ENCODE data around the gene CD24.
A peak's percentile ranks its signal among the peaks of the same experiment; 100 is the strongest.
"Not testable (repeated sequence)": the region's sequence is repeated elsewhere in the genome, so short reads cannot be mapped to it uniquely, and the experiment has no call there.

The CD24 gene, protein sequence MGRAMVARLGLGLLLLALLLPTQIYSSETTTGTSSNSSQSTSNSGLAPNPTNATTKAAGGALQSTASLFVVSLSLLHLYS

DNA sequence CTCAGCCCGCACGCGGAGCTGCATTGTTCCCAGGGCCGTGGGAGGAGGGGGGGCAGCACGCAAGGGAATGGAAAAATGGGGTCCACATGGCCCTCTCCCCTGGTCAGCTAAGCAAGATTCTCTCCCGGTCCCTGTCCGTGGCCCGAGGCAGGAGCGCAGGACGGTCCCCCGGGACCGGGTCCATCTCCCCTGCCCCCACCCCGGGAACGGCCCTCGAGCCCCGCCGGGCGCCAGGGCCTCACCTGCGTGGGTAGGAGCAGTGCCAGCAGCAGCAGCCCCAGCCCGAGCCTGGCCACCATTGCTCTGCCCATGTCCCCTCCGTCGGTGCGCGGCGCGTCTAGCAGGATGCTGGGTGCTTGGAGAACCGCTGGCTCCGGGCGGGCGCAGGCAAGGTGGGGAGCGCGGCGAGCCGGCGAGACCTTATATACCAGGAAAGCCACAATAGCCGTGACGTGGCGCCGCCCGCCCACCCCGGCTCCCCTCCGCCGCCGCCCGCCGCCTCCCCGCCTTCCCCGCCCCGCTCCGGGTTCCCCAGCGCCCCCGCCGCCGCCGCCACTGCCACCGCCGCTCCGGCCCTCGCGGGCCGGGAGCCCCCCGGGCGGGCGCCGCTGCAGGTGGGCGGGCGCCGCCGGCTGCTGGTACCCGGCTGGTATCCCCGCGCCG lies at the start of gene CD24:
TSS of gene CD24 (minus strand) at position 394 of the 663 bp plus-strand sequence. CDS start at position 311, 83 bp downstream.
- H3K4me1 Mint-ChIP-seq: peaks cover 25% of the 10 kb centered on the region
- peak within 1 kb of the TSS; percentile 88 for H3K27ac Mint-ChIP-seq
- no peaks in the 10 kb centered on the region for H3K27me3 Mint-ChIP-seq
- H3K4me3 Mint-ChIP-seq: peak within 1 kb of the TSS; percentile 96
- no peaks in the 10 kb centered on the region for H3K9me3 Mint-ChIP-seq
- peak; percentile 80 for ATAC-seq
- peaks cover 6% of the 10 kb centered on the region for H3K36me3 Mint-ChIP-seq

DNA sequence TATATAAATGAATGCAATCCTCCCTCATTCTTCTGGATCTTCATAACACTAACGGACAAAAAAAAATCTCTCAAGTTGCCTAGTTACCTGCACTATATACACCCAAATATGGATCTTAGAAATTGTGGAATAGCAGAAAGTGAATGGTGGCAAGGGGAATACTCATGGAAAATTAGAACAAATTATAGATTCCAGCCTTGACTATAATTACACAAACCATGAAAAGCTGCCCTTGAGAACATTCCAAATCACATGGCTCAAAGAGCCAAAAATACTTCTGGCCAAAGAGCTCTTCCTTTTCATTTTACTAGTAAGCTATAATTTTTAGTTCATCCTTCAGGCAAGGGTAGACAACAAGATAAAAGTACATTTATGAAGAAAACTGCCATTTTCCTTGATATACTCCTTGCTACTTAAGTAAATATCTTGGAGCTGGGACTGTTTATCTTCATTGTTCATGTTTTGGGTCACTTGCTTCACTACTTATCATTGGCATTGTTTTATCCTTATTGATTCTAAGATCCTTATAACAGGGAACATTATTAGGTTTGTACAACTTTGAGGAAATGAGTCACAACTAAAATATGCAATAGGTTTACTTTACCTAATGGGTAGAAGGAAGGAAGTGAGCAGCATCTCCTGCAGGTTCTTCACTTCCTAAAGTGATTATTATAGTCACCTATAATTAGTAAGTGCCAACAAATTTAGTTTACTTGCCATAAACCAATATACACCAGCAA lies 47.1 kb upstream of the CD24 start:
- no peak overlapping the region for H3K4me3 Mint-ChIP-seq
- ATAC-seq: no peak

DNA sequence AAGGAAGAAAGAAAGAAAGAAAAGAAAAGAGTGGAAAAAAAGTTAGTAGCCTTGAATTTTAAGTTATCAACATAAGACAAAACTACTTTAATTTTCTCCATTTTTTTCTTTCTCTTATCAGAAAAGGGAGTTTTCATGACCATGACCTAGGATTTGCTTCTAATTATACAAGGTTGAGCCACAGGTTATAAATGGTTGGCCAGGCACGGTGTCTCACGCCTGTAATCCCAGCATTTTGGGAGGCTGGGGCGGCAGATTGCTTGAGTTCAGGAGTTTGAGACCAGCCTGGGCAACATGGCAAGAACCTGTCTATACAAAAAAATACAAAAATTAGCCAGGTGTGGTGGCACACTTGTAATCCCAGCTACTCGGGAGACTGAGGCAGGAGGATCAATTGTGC lies 45.7 kb upstream of the CD24 start:
- Mint-ChIP-seq H3K27me3 (no peaks in the 10 kb centered on the region), H3K4me1 (peaks cover 8% of the 10 kb centered on the region), H3K4me3 (no peak overlapping the region), H3K27ac (no peak overlapping the region), H3K9me3 (no peaks in the 10 kb centered on the region), H3K36me3 (no peaks in the 10 kb centered on the region)
- no peak for ATAC-seq

More for the DNA sequence above, 47.1 kb upstream of the CD24 start:
- no peaks in the 10 kb centered on the region for H3K27me3 Mint-ChIP-seq
- peaks cover 8% of the 10 kb centered on the region for H3K4me1 Mint-ChIP-seq
- no peak overlapping the region for H3K27ac Mint-ChIP-seq
- no peaks in the 10 kb centered on the region for H3K9me3 Mint-ChIP-seq
- no peaks in the 10 kb centered on the region for H3K36me3 Mint-ChIP-seq

DNA sequence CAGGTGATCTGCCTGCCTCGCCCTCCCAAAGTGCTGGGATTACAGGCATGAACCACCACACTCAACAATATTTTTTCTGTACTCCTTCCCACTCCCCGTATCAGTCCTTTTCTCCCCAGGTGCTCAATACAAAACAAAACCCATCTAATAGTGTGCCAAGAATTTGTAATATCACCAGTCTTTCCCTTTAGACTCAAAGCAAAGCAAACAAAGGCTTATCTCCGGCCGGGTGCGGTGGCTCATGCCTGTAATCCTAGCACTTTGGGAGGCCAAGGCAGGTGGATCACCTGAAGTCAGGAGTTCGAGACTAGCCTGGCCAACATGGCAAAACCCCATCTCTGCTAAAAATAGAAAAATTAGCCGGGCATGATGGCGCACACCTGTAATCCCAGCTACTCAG lies 45.1 kb upstream of the CD24 start:
- not testable (repeated sequence) for H3K4me3 Mint-ChIP-seq, ATAC-seq, H3K36me3 Mint-ChIP-seq, H3K4me1 Mint-ChIP-seq, H3K27ac Mint-ChIP-seq, H3K9me3 Mint-ChIP-seq, H3K27me3 Mint-ChIP-seq

DNA sequence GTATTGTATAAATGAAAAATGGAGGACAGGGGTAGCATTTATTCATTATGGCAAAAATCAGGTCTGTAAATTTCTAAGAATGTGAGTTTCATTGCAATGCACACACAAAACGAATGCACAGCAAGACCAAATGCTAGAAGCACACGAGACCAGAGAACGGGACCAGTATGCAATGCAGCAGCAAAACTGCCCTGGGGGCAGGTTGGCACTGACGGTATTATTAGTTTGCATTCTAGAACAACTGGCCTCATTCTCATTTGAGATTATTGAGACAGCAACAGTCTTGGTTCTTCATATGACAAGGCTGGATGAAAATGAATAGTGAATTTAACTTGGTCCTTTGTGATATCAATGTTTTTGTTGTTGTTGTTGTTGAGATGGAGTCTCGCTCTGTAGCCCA lies 44.5 kb upstream of the CD24 start:
- ATAC-seq: no peak
- H3K27ac Mint-ChIP-seq: no peak overlapping the region
- no peaks in the 10 kb centered on the region for H3K36me3 Mint-ChIP-seq
- no peaks in the 10 kb centered on the region for H3K9me3 Mint-ChIP-seq
- H3K27me3 Mint-ChIP-seq: peaks cover 11% of the 10 kb centered on the region
- H3K4me3 Mint-ChIP-seq: no peak overlapping the region
- peaks cover 8% of the 10 kb centered on the region for H3K4me1 Mint-ChIP-seq

DNA sequence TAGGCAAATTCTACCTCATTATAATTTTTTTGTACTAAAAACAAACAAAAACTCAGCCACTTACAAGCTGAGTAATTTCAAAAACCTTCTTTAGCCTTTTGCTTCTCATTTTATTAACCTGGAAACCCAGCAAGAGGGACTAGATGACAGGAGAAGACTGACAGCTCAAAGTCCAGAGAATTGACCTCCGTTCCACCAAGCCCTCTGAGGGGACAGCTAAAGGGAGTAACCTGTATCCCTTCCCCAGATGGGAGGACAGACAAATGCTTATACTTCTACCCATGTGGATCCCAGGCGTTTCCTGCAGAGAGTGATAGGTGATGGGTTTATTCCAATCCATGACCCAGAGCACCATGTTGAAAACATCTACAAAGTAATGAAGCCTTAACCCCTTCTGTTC lies 35.0 kb upstream of the CD24 start:
- H3K36me3 Mint-ChIP-seq: no peaks in the 10 kb centered on the region

DNA sequence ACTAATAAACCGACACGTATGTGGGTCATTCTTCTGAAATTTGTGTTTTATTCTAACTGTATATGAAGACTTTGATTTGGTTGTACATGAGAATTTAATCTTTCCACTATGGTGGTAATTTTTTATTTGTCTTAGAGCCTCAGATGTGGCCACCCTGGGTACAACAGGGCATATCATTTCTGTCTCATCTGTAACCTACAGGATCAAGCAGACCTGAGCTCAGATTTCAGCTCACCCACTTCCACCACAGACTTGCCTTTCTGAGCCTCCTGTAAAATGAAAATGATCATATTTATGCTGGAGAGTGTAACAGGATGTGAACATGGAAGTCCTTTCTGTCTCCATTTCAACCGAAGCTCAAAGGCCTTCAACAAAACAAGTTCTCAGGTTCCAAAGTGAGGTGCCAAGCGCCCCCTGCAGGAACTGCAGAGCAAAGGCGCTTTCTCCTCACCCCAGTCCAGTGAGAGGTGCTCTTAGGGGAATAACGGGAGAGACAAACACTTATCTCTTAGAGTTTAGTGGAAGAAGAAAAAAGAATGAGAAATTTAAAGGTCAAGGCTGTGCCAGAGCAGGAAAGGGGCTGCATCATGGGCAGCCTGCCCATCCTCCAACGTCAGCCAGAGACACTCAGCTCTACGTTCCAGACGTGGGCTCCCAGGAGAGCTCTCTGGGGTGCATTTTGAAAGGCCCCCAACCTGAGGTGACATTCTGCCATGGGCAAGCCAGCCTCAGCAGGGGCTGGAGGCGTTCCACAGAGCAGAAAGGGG lies 23.0 kb upstream of the CD24 start:
- no peak overlapping the region for H3K4me3 Mint-ChIP-seq
- H3K27me3 Mint-ChIP-seq: no peaks in the 10 kb centered on the region
- H3K27ac Mint-ChIP-seq: no peak overlapping the region
- H3K9me3 Mint-ChIP-seq: no peaks in the 10 kb centered on the region
- H3K4me1 Mint-ChIP-seq: peaks cover 6% of the 10 kb centered on the region
- peak; percentile 59 for ATAC-seq
- H3K36me3 Mint-ChIP-seq: no peaks in the 10 kb centered on the region

More for the DNA sequence above, 35.0 kb upstream of the CD24 start:
- no peak for ATAC-seq
- Mint-ChIP-seq H3K9me3 (no peaks in the 10 kb centered on the region), H3K27ac (no peak overlapping the region), H3K4me3 (no peak overlapping the region), H3K27me3 (peaks cover 4% of the 10 kb centered on the region), H3K4me1 (no peaks in the 10 kb centered on the region)

DNA sequence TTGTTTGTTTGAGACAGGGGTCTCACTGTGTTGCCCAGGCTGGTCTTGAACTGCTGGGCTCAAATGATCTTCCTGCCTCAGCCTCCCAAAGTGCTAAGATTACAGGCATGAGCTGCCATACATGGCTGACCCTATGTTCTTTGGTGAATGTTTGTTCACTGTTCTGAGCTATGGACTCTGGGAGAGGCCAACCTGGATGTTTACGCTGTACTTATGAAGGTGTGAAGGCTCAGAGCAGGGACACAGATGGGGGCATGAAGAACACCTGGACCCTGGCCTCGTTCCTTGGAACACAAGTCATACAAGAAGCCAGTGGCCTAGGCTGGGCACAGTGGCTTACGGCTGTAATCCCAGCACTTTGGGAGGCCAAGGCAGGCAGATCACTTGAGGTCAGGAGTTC lies 21.1 kb upstream of the CD24 start:
- H3K4me3 Mint-ChIP-seq: no peak overlapping the region
- no peak for ATAC-seq
- H3K36me3 Mint-ChIP-seq: no peaks in the 10 kb centered on the region
- no peak overlapping the region for H3K27ac Mint-ChIP-seq
- no peaks in the 10 kb centered on the region for H3K9me3 Mint-ChIP-seq
- no peaks in the 10 kb centered on the region for H3K27me3 Mint-ChIP-seq
- peaks cover 6% of the 10 kb centered on the region for H3K4me1 Mint-ChIP-seq

DNA sequence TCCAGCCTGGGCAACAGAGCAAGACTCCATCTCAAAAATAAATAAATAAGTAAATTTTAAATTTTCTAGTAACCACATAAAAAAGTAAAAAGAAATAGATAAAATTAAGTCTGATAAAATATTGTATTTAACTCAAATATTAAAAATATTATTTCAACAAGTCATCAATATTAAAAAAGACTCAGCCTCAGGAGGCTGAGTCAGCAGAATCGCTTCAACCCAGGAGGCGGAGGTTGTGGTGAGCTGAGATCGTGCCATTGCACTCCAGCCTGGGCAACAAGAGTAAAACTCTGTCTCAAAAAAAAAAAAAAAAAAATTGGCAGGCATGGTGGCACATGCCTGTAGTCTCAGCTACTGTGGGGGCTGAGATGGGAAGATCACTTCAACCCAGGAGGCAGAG lies 15.2 kb upstream of the CD24 start:
- ATAC-seq, H3K9me3 Mint-ChIP-seq, H3K27me3 Mint-ChIP-seq, H3K4me1 Mint-ChIP-seq, H3K27ac Mint-ChIP-seq, H3K36me3 Mint-ChIP-seq, H3K4me3 Mint-ChIP-seq: not testable (repeated sequence)

DNA sequence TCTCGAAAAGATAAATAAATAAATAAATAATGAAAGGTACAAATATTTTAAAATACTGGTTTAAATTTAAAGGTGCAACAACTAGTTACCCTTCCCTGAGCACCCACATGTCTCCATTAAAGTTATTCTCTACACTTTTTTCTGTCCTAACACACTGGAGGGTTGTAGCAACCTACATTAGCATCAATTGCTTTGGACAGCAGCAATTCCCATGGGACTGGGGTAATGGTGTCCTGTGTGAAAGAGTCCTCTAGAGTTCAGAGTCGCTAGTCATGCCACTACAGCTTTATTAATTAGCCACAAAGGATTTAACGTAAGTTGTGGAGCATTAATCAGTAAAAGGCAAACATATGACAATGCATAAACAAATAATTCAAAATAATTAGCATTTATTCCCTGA lies 14.1 kb upstream of the CD24 start:
- ATAC-seq: no peak
- H3K9me3 Mint-ChIP-seq: no peaks in the 10 kb centered on the region
- no peaks in the 10 kb centered on the region for H3K4me1 Mint-ChIP-seq
- no peak overlapping the region for H3K4me3 Mint-ChIP-seq
- H3K27me3 Mint-ChIP-seq: no peaks in the 10 kb centered on the region
- H3K27ac Mint-ChIP-seq: no peak overlapping the region
- no peaks in the 10 kb centered on the region for H3K36me3 Mint-ChIP-seq

DNA sequence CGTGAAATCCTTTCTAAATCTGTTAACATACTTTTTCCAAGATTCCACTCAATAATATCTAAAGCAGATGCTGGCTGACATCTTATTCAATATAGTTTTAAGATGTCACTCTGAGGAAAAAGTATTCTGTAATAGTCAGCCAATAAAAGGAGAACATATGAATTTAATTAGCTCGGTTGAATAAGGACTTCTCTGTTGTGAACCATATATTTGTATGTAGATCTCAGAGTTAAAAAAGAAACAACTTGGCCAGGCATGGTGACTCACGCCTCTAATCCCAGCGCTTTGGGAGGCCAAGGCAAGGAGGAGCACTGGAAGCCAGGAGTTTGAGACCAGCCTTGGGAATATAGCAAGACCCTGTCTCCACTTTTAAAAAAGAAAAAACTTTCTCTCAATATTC lies 7.4 kb upstream of the CD24 start:
- Mint-ChIP-seq H3K4me3 (no peak overlapping the region), H3K4me1 (peaks cover 9% of the 10 kb centered on the region), H3K27me3 (no peaks in the 10 kb centered on the region), H3K36me3 (no peaks in the 10 kb centered on the region), H3K27ac (no peak overlapping the region), H3K9me3 (no peaks in the 10 kb centered on the region)
- ATAC-seq: no peak

DNA sequence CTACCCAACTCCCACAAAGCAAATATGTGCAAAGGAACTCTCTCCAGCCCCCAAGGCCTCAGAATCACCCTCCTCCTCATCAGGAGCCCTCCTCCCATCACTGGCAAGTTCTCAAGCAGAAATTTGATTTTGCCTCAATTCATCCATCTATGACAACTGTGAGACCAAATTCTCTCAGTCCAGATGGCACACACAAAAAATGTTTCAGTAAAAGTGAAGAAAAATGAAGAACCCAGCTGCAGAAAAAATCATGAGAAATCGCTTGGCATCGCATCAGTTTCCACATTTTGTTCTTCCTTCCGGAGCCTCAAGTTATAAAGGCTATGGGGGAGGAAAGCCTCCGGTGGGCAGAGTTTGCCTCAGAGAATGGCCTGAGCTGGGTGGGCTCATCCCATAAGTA lies 6.4 kb upstream of the CD24 start:
- H3K4me1 Mint-ChIP-seq: peaks cover 9% of the 10 kb centered on the region
- H3K9me3 Mint-ChIP-seq: no peaks in the 10 kb centered on the region
- no peaks in the 10 kb centered on the region for H3K36me3 Mint-ChIP-seq
- H3K27ac Mint-ChIP-seq: no peak overlapping the region
- ATAC-seq: no peak
- no peak overlapping the region for H3K4me3 Mint-ChIP-seq
- no peaks in the 10 kb centered on the region for H3K27me3 Mint-ChIP-seq

DNA sequence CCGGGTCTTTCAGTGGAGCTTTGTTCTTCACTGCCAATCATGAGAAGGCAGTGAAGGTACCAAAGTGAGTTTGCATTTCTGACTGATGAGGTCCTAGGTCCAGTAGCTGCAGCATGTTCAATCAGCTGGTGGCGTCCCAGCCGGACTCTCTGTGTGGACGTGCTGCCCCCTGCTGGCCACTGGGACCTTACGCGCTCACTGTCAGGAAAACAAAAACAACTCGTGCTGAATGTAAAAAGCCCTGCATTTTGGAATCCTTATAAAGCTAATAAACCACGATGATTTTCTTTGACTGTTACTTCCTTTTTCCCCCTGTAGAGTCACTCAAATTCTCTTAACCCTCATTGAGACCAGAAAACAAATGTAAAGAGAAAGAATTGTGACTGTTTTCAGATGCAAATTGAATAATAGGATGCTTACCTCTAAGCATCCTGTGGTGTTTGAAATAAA lies 4.9 kb upstream of the CD24 start:
- Mint-ChIP-seq H3K27ac (no peak overlapping the region), H3K36me3 (no peaks in the 10 kb centered on the region), H3K27me3 (no peaks in the 10 kb centered on the region), H3K9me3 (no peaks in the 10 kb centered on the region), H3K4me3 (no peak overlapping the region), H3K4me1 (peaks cover 9% of the 10 kb centered on the region)
- ATAC-seq: peak; percentile 62

DNA sequence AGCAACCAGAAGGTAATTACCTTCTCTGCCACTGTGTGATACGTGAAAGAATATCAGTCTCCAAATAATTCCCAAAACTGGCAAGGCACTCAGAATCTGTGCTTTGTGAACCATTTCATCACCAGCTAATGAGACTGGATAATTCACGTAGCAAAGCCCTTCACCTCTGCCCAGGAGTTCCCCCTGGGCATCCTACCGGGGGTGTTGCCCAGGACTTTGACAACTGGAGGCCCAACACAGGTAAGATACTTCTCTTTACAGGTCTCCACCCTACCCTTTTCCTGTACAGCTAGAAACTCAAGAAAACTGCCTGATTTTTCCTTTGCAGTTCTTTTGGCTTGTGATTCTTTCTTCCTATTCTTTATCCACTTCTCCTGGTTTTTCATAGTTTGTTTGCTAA lies 2.7 kb upstream of the CD24 start:
- Mint-ChIP-seq H3K4me1 (peaks cover 22% of the 10 kb centered on the region), H3K9me3 (no peaks in the 10 kb centered on the region), H3K27me3 (no peaks in the 10 kb centered on the region), H3K36me3 (no peaks in the 10 kb centered on the region), H3K4me3 (no peak overlapping the region), H3K27ac (no peak overlapping the region)
- no peak for ATAC-seq

DNA sequence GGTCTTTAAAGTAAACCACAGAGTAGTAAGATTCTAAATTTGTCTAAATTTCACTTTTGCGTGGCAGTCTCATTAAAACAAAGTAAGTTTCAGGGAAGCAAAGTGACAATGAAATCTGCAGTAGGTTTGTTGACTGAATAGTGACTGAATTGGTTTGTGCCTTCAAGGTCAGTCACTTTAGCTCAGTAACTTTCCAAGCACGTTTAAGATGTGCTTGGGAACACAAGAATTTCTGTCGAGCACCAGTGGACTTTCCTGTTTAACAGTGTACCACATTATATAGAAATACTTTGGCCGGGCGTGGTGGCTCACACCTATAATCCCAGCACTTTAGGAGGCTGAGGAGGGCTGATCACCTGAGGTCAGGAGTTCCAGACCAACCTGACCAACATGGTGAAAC lies 1.7 kb upstream of the CD24 start:
- Mint-ChIP-seq H3K27me3 (no peaks in the 10 kb centered on the region), H3K9me3 (no peaks in the 10 kb centered on the region), H3K27ac (peak overlapping the region; percentile 88), H3K36me3 (peaks cover 6% of the 10 kb centered on the region), H3K4me1 (peaks cover 30% of the 10 kb centered on the region), H3K4me3 (peak overlapping the region; percentile 96)
- no peak for ATAC-seq

All from stimulated activated memory B cell treated with anti-CD40 and anti-IgM and Interleukin-4, amounts not matched to agents 10 μg/mL and 1 μg/mL and 100 μg/mL, for 72 hours (primary cell).